OCI-LY3 (cell line): ENCODE measurements around the gene LRBA.

ENCODE experiments used
- H2AFZ ChIP-seq: fragments of 200-600, 300-600 bp; shearing (Covaris generic); 2 replicates; pipeline ENCODE4 v1.6.0; 2014; ENCODE audit warnings: antibody characterized with exemption, low read depth, low read length
- H3K27ac ChIP-seq: fragments of 200-600, 300-600 bp; sonication (generic); 2 replicates; pipeline ENCODE4 v1.5.1; 2014; ENCODE audit warnings: mild to moderate bottlenecking, low read length, moderate library complexity, mixed read lengths
- H3K27me3 ChIP-seq: fragments of 200-600, 300-600 bp; sonication (generic); 2 replicates; pipeline ENCODE4 v1.6.1; 2014; ENCODE audit warnings: low read depth, low read length, mixed read lengths
- H3K36me3 ChIP-seq: fragments of 200-600, 300-600 bp; sonication (generic); replicated peaks from 2 replicates; pipeline ENCODE3; 2014; ENCODE audit warnings: low read depth, low read length, mixed read lengths
- H3K4me1 ChIP-seq: fragments of 300-600, 200-600 bp; sonication (generic); 2 replicates; pipeline ENCODE4 v1.6.1; 2014; ENCODE audit warnings: low read length, mixed read lengths
- H3K4me2 ChIP-seq: fragments of 200-600, 300-600 bp; sonication (generic); 2 replicates; pipeline ENCODE4 v1.6.1; 2014; ENCODE audit warnings: low read length, mixed read lengths
- H3K4me3 ChIP-seq: fragments of 300-600, 200-600 bp; sonication (generic); 2 replicates; pipeline ENCODE4 v1.5.1; 2014; ENCODE audit warnings: antibody characterized with exemption, mild to moderate bottlenecking, low read length, moderate library complexity
- H3K79me2 ChIP-seq: fragments of 300-600, 200-600 bp; shearing (Covaris generic); 2 replicates; pipeline ENCODE4 v1.6.1; 2014; ENCODE audit warnings: mild to moderate bottlenecking, low read length, mixed read lengths
- H3K9ac ChIP-seq: fragments of 300-600, 200-600 bp; shearing (Covaris generic); 2 replicates; pipeline ENCODE4 v1.6.0; 2014; ENCODE audit warnings: mild to moderate bottlenecking, low read length, moderate library complexity
- H3K9me3 ChIP-seq: fragments of 200-600, 300-600 bp; shearing (Covaris generic); 2 replicates; pipeline ENCODE4 v1.6.1; 2014; ENCODE audit warnings: low read length, mixed read lengths; ENCODE audit not compliant: insufficient read depth
- H4K20me1 ChIP-seq: fragments of 200-600, 300-600 bp; sonication (generic); 2 replicates; pipeline ENCODE4 v1.6.1; 2016; ENCODE audit warnings: low read length, mixed read lengths; ENCODE audit not compliant: insufficient read depth
- EZH2phosphoT487 ChIP-seq: fragments of 200-600 bp; shearing (Covaris generic); IDR thresholded peaks from 2 replicates; pipeline ENCODE4 v1.6.1; 2018; ENCODE audit warnings: antibody characterized with exemption, mixed run types, low read depth
- TF ChIP-seq, protein P1 (sequence below): fragments of 200-600, 300-600 bp; sonication (generic); IDR thresholded peaks from 2 replicates; pipeline ENCODE4 v1.5.1; 2014; ENCODE audit warnings: antibody characterized with exemption, low read length, low read depth

The LRBA gene

DNA sequence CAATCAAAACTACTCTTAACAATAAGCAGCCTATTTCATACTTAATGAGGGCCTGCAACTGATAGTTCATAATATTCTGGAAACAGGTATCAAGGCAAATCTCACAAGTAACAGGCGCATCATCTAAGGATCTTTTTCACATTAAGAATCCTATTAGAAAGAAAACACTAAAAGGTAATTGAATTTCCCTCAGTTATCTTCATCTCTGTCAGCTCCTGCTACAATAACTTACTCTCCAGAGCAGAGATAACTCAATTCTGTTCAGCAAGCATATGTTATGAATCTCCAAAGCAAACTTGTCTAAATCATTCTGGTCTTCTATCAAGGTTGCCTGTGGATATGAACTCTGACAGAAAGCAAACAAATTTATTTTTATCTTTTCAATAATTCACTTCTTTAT lies 307.1 kb downstream of the LRBA start:
- Histone ChIP-seq H3K36me3 (no peaks in the 10 kb centered on the region), H3K4me1 (no peaks in the 10 kb centered on the region), H4K20me1 (no peaks in the 10 kb centered on the region), H3K27ac (no peak overlapping the region), H3K9ac (no peak overlapping the region), H3K79me2 (no peaks in the 10 kb centered on the region), H2AFZ (no peak overlapping the region), H3K27me3 (no peaks in the 10 kb centered on the region), H3K4me2 (no peak overlapping the region), H3K4me3 (no peak overlapping the region), H3K9me3 (no peaks in the 10 kb centered on the region)
- TF ChIP-seq, protein P1, sequence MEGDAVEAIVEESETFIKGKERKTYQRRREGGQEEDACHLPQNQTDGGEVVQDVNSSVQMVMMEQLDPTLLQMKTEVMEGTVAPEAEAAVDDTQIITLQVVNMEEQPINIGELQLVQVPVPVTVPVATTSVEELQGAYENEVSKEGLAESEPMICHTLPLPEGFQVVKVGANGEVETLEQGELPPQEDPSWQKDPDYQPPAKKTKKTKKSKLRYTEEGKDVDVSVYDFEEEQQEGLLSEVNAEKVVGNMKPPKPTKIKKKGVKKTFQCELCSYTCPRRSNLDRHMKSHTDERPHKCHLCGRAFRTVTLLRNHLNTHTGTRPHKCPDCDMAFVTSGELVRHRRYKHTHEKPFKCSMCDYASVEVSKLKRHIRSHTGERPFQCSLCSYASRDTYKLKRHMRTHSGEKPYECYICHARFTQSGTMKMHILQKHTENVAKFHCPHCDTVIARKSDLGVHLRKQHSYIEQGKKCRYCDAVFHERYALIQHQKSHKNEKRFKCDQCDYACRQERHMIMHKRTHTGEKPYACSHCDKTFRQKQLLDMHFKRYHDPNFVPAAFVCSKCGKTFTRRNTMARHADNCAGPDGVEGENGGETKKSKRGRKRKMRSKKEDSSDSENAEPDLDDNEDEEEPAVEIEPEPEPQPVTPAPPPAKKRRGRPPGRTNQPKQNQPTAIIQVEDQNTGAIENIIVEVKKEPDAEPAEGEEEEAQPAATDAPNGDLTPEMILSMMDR: no peak
- no peak for TF ChIP-seq EZH2phosphoT487

GRCh38 chr4:150699599-150699998 lies 315.5 kb downstream of the LRBA start:
- Histone ChIP-seq H3K4me3 (no peak overlapping the region), H3K4me2 (no peak overlapping the region), H3K9me3 (no peaks in the 10 kb centered on the region), H3K36me3 (no peaks in the 10 kb centered on the region), H3K79me2 (no peaks in the 10 kb centered on the region), H3K4me1 (no peaks in the 10 kb centered on the region), H3K27ac (no peak overlapping the region), H2AFZ (no peak overlapping the region), H3K27me3 (no peaks in the 10 kb centered on the region), H3K9ac (no peak overlapping the region), H4K20me1 (no peaks in the 10 kb centered on the region)
- TF ChIP-seq, protein P1: no peak
- no peak for TF ChIP-seq EZH2phosphoT487

- no peaks in the 10 kb centered on the region for H4K20me1 ChIP-seq
Measured at GRCh38 chr4:150695162-150695561, 319.9 kb downstream of the LRBA start.

GRCh38 chr4:150694438-150694837 lies 320.6 kb downstream of the LRBA start:
- H3K79me2 ChIP-seq: no peaks in the 10 kb centered on the region

More at GRCh38 chr4:150695162-150695561, 319.9 kb downstream of the LRBA start:
- H3K4me2 ChIP-seq: no peak overlapping the region
- no peaks in the 10 kb centered on the region for H3K79me2 ChIP-seq
- no peaks in the 10 kb centered on the region for H3K27me3 ChIP-seq
- H3K4me1 ChIP-seq: no peaks in the 10 kb centered on the region
- no peak for TF ChIP-seq EZH2phosphoT487
- TF ChIP-seq, protein P1: no peak
- no peak overlapping the region for H3K4me3 ChIP-seq
- H3K27ac ChIP-seq: no peak overlapping the region
- H2AFZ ChIP-seq: no peak overlapping the region
- H3K36me3 ChIP-seq: no peaks in the 10 kb centered on the region
- no peak overlapping the region for H3K9ac ChIP-seq
- no peaks in the 10 kb centered on the region for H3K9me3 ChIP-seq

More at GRCh38 chr4:150694438-150694837, 320.6 kb downstream of the LRBA start:
- H3K4me1 ChIP-seq: no peaks in the 10 kb centered on the region
- TF ChIP-seq, protein P1: no peak
- no peak for TF ChIP-seq EZH2phosphoT487
- no peaks in the 10 kb centered on the region for H4K20me1 ChIP-seq
- H3K4me2 ChIP-seq: no peak overlapping the region
- no peaks in the 10 kb centered on the region for H3K36me3 ChIP-seq
- H2AFZ ChIP-seq: no peak overlapping the region
- no peak overlapping the region for H3K4me3 ChIP-seq
- no peak overlapping the region for H3K9ac ChIP-seq
- no peak overlapping the region for H3K27ac ChIP-seq
- no peaks in the 10 kb centered on the region for H3K27me3 ChIP-seq
- H3K9me3 ChIP-seq: no peaks in the 10 kb centered on the region
